NCI-H345 (cell line): ENCODE measurements around the gene CACNA1E.

Source experiments
- DNase-seq: peaks from one replicate; lab custom pipeline; 2025; lab: John Stamatoyannopoulos, UW

The CACNA1E gene

GRCh38 chr1:181485287-181486097 lies 2.2 kb downstream of the CACNA1E start:
- peak; percentile 82 for DNase-seq

DNA sequence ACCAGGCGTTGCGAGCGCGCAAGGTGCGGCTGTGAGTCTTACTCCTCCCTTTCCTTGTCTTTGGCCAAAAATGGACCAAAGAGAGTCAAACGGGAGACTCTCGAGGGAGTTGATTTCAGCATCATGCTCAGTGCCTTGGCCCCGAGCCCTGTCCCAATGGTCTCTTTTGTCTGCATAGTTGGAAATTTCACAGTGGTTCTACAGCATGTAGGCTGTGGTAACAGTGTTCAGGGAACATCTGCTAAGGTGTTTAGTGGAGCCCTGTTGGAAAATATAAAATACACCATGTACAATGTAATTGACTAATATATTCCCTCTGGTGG lies 2.7 kb downstream of the CACNA1E start:
- DNase-seq: no peak

DNA sequence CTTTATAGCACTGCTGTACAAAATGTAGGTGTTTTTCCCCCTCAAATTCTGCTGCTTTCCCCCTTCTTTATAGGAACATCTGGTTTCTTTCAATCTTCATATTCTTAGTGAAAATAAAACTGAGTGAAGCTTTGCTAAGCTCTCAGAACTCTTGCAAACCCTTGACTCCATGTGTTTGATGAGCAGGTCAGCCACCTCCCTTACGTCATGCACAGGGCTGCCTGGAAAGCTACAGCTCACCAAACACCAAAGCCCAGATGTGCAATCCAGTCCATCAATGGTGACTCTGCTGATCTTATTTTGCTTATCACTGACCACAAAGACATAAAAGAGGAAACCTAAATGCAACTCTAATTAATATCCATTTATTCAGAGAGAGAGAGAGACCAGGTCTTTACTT lies 5.5 kb downstream of the CACNA1E start:
- DNase-seq: no peak

- DNase-seq: no peak
Measured at GRCh38 chr1:181490276-181490675, 7.0 kb downstream of the CACNA1E start.

GRCh38 chr1:181490740-181491712 lies 7.7 kb downstream of the CACNA1E start:
- DNase-seq: no peak

DNA sequence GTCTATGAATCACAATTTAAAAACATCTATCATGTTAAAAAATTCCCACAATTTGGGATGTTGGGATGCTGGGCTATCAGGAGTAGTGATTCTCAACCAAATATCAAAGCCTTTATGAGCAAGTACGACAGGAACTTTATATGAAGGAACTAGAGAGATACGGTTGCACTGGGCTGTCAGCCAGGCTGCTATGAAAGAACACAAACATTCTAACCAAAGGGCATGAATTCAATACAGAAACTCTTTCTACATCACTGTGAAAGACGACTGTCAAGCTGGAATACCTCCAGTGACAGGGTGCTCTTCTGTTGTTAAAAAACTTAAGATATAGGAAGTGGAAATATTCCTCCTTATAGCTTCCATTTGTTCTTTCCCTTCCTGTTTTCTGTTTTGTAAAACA lies 9.8 kb downstream of the CACNA1E start:
- no peak for DNase-seq

- DNase-seq: no peak
Measured at GRCh38 chr1:181493885-181494284, 10.6 kb downstream of the CACNA1E start.

DNA sequence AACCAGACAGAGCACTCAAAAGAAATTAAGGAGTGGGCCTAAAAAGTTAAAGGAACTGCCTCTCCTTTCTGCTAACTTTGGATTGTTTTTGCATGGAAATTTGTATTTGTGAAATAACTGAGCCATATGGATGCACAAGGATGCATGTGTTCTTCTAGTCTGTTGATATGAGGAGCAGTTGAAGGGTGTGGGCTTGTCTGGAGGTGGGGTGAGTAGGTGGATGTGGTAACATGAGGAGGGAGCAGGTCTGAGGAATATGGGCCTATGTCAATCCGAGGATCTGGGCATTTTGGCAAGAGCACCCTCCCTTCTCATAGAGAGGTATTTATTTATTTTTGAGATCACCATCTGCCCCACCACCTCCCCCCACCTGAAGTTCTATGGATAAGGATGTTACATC lies 13.4 kb downstream of the CACNA1E start:
- DNase-seq: no peak

- no peak for DNase-seq
Measured at GRCh38 chr1:181497870-181498269, 14.6 kb downstream of the CACNA1E start.

GRCh38 chr1:181499825-181500224 lies 16.5 kb downstream of the CACNA1E start:
- no peak for DNase-seq

DNA sequence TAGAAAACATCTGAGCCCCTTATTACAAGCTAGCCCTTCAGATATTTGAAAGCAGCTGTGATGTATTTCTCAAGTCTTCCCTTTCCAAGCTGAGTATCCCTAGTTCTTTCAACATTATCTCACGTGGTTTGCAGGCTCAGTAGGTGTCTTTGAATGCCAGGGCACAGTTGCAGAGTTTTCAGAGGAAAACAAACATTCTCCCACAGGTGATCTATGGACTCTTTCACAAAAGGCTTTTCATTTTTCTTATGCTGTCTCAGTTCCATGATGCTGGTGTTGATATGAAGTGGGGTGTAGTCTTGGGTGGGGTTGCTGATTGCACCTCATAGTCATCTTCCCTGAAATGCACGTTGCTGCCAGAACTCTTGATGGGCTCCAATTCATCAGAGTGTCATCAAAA lies 17.3 kb downstream of the CACNA1E start:
- no peak for DNase-seq

DNA sequence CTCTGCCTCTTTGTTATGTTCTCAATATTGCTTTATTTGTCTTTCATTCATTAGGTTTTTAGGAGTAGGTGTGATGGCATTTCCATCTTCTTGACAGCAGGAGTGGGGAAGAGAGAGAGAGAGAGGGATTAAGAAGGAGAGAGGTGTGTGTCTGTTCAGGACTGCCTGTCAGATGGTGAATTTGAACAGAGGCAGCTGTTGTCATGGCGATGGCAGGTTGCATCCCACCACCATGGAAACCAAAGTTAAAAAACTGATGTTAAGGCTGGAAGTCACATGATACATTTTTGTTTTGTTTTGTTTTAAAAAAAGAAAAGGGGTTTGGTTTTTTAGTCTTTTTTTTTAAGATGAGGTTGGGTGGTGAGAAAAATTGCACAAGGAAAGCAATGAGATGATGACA lies 18.3 kb downstream of the CACNA1E start:
- no peak for DNase-seq

- DNase-seq: no peak
Measured at GRCh38 chr1:181503171-181503810, 20.0 kb downstream of the CACNA1E start.

- DNase-seq: peak; percentile 44
Measured at GRCh38 chr1:181504399-181504842, 21.1 kb downstream of the CACNA1E start.

DNA sequence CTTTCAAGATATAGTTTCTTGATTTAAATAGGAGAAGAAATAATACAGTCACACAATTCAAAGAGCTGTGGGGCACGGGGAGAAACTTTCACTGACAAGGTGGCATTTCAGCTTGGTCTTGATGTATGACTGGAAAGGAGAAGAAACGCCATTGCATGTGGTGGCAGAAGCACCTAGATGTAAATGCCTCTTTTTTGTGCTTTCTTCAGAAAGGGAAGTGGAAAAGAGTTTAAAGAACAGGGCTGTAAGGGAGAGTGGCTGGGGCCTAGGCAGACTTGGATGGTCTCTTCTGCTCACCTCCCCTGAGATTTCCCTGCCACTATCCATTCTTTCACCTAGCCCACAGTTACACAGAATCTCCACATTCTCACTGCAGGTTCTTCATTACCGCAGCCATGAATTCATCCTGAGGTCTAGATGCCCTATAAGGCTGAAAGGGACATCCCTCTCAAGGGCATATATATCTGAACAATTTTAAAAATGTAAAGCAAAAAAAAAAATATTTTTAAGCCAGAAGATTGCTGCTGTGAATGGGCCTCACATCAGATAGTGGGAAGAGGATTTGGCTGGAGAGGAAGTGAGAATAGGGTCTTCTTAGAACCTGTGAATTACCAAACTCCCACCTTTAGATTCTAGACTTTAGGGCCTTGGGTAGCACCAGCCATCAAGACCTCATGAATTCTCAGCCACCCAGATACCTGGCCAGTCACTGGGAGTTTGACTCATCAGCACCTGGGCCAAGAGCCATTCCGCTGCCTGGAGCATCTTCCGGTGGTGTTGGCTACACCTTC lies 23.4 kb downstream of the CACNA1E start:
- DNase-seq: no peak

DNA sequence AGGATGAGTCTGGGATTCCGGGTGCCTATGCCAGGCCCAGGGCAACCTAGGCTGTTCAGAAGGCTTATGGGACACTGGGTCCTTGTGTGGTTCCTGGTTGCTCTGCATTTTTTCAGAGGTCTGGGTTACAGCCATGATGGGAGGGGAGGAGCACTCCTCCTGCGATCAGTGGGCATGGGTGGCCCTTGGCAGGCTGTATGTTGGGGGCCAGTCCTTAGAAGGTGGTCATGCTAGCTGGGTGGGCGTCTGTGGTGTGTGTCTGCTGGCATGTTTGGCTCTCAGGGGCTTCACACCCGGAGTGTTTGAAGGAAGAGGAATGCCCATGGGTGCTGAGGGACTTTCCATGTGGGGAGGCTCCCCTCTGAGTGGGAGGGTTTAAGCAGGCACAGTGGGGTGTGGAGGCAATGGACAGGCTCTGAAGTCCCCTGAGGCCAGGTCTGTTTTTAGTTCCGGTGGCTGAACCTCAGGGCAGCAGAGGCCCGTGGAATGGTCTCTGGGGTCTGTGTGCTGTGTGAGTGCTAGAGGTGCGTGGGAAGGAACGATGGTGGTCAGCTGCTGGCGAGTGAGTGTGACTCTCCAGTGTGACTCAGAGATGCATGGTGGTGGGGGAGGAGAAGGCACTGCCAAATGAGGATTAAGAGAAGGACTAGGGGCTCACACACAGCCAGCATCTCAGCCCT lies 25.3 kb downstream of the CACNA1E start:
- no peak for DNase-seq

- DNase-seq: peak; percentile 89
Measured at GRCh38 chr1:181513786-181514297, 30.5 kb downstream of the CACNA1E start.

- peak; percentile 89 for DNase-seq
Measured at GRCh38 chr1:181514298-181515290, 31.3 kb downstream of the CACNA1E start.

- no peak for DNase-seq
Measured at GRCh38 chr1:181516706-181517105, 33.4 kb downstream of the CACNA1E start.
